Naive thymus-derived CD8-positive, alpha-beta T cell (primary cell): Measurements from ENCODE around the gene PXDN. TPM values are rescaled to one million over a fixed set of nuclear protein-coding genes. Genes with fewer than 3 reads are reported as not detected.
"Not testable (repeated sequence)": the region's sequence is repeated elsewhere in the genome, so short reads cannot be mapped to it uniquely, and the experiment has no call there.

Experiments
- ATAC-seq, 2 donors: fragments of 150-1000 bp; cut with Tn5 transposase in 1 of 2; sonication (Bioruptor Pico), chemical (Tn5 transposase) in 1 of 2; 1 replicate in 1 of 2; 2 replicates in 1 of 2; pipeline ENCODE4 v1.10.0; 2021; ENCODE audit warnings: mild to moderate bottlenecking in 2 of 2, moderate library complexity in 2 of 2
- POLR2A ChIA-PET: fragments of 350-600 bp; sonication (Branson Sonifier 250); formaldehyde crosslinking; loops from one replicate; lab custom pipeline; 2021; ENCODE audit warnings: antibody characterized with exemption; lab: Charles Lee
- DNase-seq, 10 donors: peaks; one replicate each; pipeline versions ENCODE4 v3.0.0 to v3.0.0-alpha.2; 2020 to 2022
- H3K27ac Mint-ChIP-seq, 10 donors: one replicate each; pipeline ENCODE4 v1.8.0; 2020 to 2022; ENCODE audit warnings: mild to moderate bottlenecking in 10 of 10, mixed read lengths in 10 of 10, moderate library complexity in 4 of 10, inconsistent platforms in 1 of 10
- H3K27me3 Mint-ChIP-seq, 5 donors: one replicate each; pipeline ENCODE4 v1.8.0; 2021 to 2022; ENCODE audit warnings: mixed read lengths in 5 of 5
- H3K36me3 Mint-ChIP-seq, 3 donors: one replicate each; pipeline ENCODE4 v1.8.0; 2020 to 2022; ENCODE audit warnings: mixed read lengths in 3 of 3, mild to moderate bottlenecking in 2 of 3, inconsistent platforms in 1 of 3
- H3K4me1 Mint-ChIP-seq, 4 donors: one replicate each; pipeline ENCODE4 v1.8.0; 2021 to 2022; ENCODE audit warnings: mixed read lengths in 4 of 4
- H3K4me3 Mint-ChIP-seq, 10 donors: one replicate each; pipeline ENCODE4 v1.8.0; 2020 to 2022; ENCODE audit warnings: mild to moderate bottlenecking in 10 of 10, mixed read lengths in 10 of 10, moderate library complexity in 6 of 10, inconsistent platforms in 1 of 10
- H3K9me3 Mint-ChIP-seq, 9 donors: one replicate each; pipeline ENCODE4 v1.8.0; 2020 to 2022; ENCODE audit warnings: mixed read lengths in 9 of 9, mild to moderate bottlenecking in 3 of 9, inconsistent platforms in 1 of 9, moderate library complexity in 1 of 9
- polyA plus RNA-seq, 3 donors: library from polyadenylated mRNA; unstranded; fragments of 300-500 nt; fragmentation: Illumina TruSeq; gene quantifications; one replicate each; pipeline ENCODE4 v1.2.3, GENCODE V29; 2021
- total RNA-seq, 8 experiments: library from RNA in 2 of 8; stranded (reverse) in 2 of 8; gene quantifications; one replicate each; pipeline ENCODE4 v1.2.3 and lab custom pipeline; 2021 to 2026

The PXDN gene
- total and polyA plus RNA-seq, 5 experiments from 2014 or later = 0.42 to 2.0 (median 1.4) TPM

GRCh38 chr2:1784986-1785617 is 40.8 kb upstream of the PXDN start:
- ATAC-seq (no peak), DNase-seq (no peak)
- peak overlapping the region in 4 of 10 donors; percentile 34 to 82 (median 52) for H3K27ac Mint-ChIP-seq
- peaks cover 0 to 17% (median 13%) of the 10 kb centered on the region in 4 donors for H3K4me1 Mint-ChIP-seq
- no peaks in the 10 kb centered on the region for H3K36me3 Mint-ChIP-seq
- H3K27me3 Mint-ChIP-seq = peaks cover 2 to 32% (median 10%) of the 10 kb centered on the region in 5 donors
- no peaks in the 10 kb centered on the region for H3K9me3 Mint-ChIP-seq
- POLR2A ChIA-PET = no interaction called here
- H3K4me3 Mint-ChIP-seq = no peak overlapping the region

GRCh38 chr2:1784087-1784486 is 39.8 kb upstream of the PXDN start:
- peak overlapping the region in 1 of 10 donors; percentile 31 for H3K4me3 Mint-ChIP-seq
- ATAC-seq (no peak), DNase-seq (no peak)
- H3K36me3 Mint-ChIP-seq = no peaks in the 10 kb centered on the region
- H3K27ac Mint-ChIP-seq = peak overlapping the region in 3 of 10 donors; percentile 34 to 82 (median 78)
- POLR2A ChIA-PET = no interaction called here
- H3K4me1 Mint-ChIP-seq = peaks cover 0 to 19% (median 13%) of the 10 kb centered on the region in 4 donors
- peaks cover 2 to 32% (median 10%) of the 10 kb centered on the region in 5 donors for H3K27me3 Mint-ChIP-seq
- H3K9me3 Mint-ChIP-seq = no peaks in the 10 kb centered on the region

GRCh38 chr2:1782514-1782913 is 38.2 kb upstream of the PXDN start:
- peaks cover 5 to 19% (median 6%) of the 10 kb centered on the region in 5 donors for H3K27me3 Mint-ChIP-seq
- POLR2A ChIA-PET = no interaction called here
- H3K4me1 Mint-ChIP-seq = peaks cover 0 to 19% (median 13%) of the 10 kb centered on the region in 4 donors
- peak overlapping the region in 2 of 10 donors; percentile 20 to 62 for H3K4me3 Mint-ChIP-seq
- H3K27ac Mint-ChIP-seq = peak overlapping the region in 3 of 10 donors; percentile 53 to 92 (median 71)
- H3K9me3 Mint-ChIP-seq = no peaks in the 10 kb centered on the region
- ATAC-seq (no peak), DNase-seq (no peak)
- H3K36me3 Mint-ChIP-seq = no peaks in the 10 kb centered on the region

- H3K36me3 Mint-ChIP-seq = no peaks in the 10 kb centered on the region
- peak overlapping the region in 9 of 10 donors; percentile 18 to 77 (median 66) for H3K4me3 Mint-ChIP-seq
- peak overlapping the region in 9 of 10 donors; percentile 43 to 92 (median 76) for H3K27ac Mint-ChIP-seq
- peaks cover 3 to 15% (median 6%) of the 10 kb centered on the region in 5 donors for H3K27me3 Mint-ChIP-seq
- POLR2A ChIA-PET = interaction anchor here (0.5 kb wide), 1 partner anchor 1754 kb away, joined by 3 read pairs; no protein-coding TSS in a partner anchor
- peaks cover 0 to 19% (median 13%) of the 10 kb centered on the region in 4 donors for H3K4me1 Mint-ChIP-seq
- no peaks in the 10 kb centered on the region for H3K9me3 Mint-ChIP-seq
- peak in 7 of 10 donors; percentile 16 to 80 (median 51) for DNase-seq
- peak in 1 of 2 donors; percentile 87 for ATAC-seq
Observed at GRCh38 chr2:1781291-1782080, 37.2 kb upstream of the PXDN start.

- Mint-ChIP-seq H3K36me3 (no peaks in the 10 kb centered on the region), H3K27me3 (peaks cover 3 to 15% (median 6%) of the 10 kb centered on the region in 5 donors), H3K4me1 (peaks cover 0 to 19% (median 13%) of the 10 kb centered on the region in 4 donors), H3K27ac (peak overlapping the region in 5 of 10 donors; percentile 34 to 92 (median 85)), H3K9me3 (no peaks in the 10 kb centered on the region), H3K4me3 (peak overlapping the region in 4 of 10 donors; percentile 18 to 77 (median 71))
- POLR2A ChIA-PET = interaction anchor here (0.5 kb wide), 1 partner anchor 1754 kb away, joined by 3 read pairs; no protein-coding TSS in a partner anchor
- DNase-seq (no peak), ATAC-seq (peak in 1 of 2 donors; percentile 16)
Observed at GRCh38 chr2:1780693-1781092, 36.4 kb upstream of the PXDN start.

GRCh38 chr2:1780054-1780453 is 35.7 kb upstream of the PXDN start:
- Mint-ChIP-seq H3K27me3 (peaks cover 0 to 15% (median 6%) of the 10 kb centered on the region in 5 donors), H3K27ac (peak overlapping the region in 4 of 10 donors; percentile 29 to 80 (median 48)), H3K4me1 (peaks cover 0 to 19% (median 13%) of the 10 kb centered on the region in 4 donors), H3K4me3 (peak overlapping the region in 2 of 10 donors; percentile 29 to 68)
- H3K9me3 Mint-ChIP-seq, ATAC-seq, DNase-seq, POLR2A ChIA-PET, H3K36me3 Mint-ChIP-seq: not testable (repeated sequence)

- ATAC-seq (no peak), DNase-seq (no peak)
- Mint-ChIP-seq H3K27me3 (peaks cover 0 to 15% (median 5%) of the 10 kb centered on the region in 5 donors), H3K4me1 (peaks cover 0 to 19% (median 13%) of the 10 kb centered on the region in 4 donors), H3K27ac (peak overlapping the region in 2 of 10 donors; percentile 63 to 87), H3K36me3 (no peaks in the 10 kb centered on the region), H3K9me3 (no peaks in the 10 kb centered on the region), H3K4me3 (peak overlapping the region in 1 of 10 donors; percentile 36)
- POLR2A ChIA-PET = no interaction called here
Observed at GRCh38 chr2:1778566-1778965, 34.3 kb upstream of the PXDN start.

GRCh38 chr2:1777781-1778180 is 33.5 kb upstream of the PXDN start:
- peaks cover 0 to 17% (median 13%) of the 10 kb centered on the region in 4 donors for H3K4me1 Mint-ChIP-seq

GRCh38 chr2:1777156-1777555 is 32.8 kb upstream of the PXDN start:
- Mint-ChIP-seq H3K27me3 (peaks cover 0 to 8% (median 5%) of the 10 kb centered on the region in 5 donors), H3K4me1 (peaks cover 0 to 13% (median 10%) of the 10 kb centered on the region in 4 donors), H3K4me3 (no peak overlapping the region), H3K27ac (peak overlapping the region in 1 of 10 donors; percentile 82), H3K36me3 (no peaks in the 10 kb centered on the region), H3K9me3 (no peaks in the 10 kb centered on the region)
- DNase-seq (no peak), ATAC-seq (no peak)
- POLR2A ChIA-PET = no interaction called here

More at GRCh38 chr2:1777781-1778180, 33.5 kb upstream of the PXDN start:
- Mint-ChIP-seq H3K9me3 (no peaks in the 10 kb centered on the region), H3K4me3 (no peak overlapping the region), H3K36me3 (no peaks in the 10 kb centered on the region), H3K27me3 (peaks cover 0 to 12% (median 5%) of the 10 kb centered on the region in 5 donors), H3K27ac (peak overlapping the region in 3 of 10 donors; percentile 6 to 87 (median 52))
- no peak for DNase-seq
- no peak for ATAC-seq
- POLR2A ChIA-PET = no interaction called here

GRCh38 chr2:1775511-1776035 is 31.3 kb upstream of the PXDN start:
- Mint-ChIP-seq H3K4me1 (peaks cover 0 to 3% (median 0%) of the 10 kb centered on the region in 4 donors), H3K4me3 (no peak overlapping the region), H3K9me3 (no peaks in the 10 kb centered on the region), H3K36me3 (no peaks in the 10 kb centered on the region), H3K27ac (peak overlapping the region in 1 of 10 donors; percentile 19), H3K27me3 (peaks cover 0 to 5% (median 0%) of the 10 kb centered on the region in 5 donors)
- no peak for DNase-seq
- POLR2A ChIA-PET = no interaction called here
- no peak for ATAC-seq

GRCh38 chr2:1774929-1775328 is 30.6 kb upstream of the PXDN start:
- H3K27me3 Mint-ChIP-seq = peaks cover 0 to 5% (median 0%) of the 10 kb centered on the region in 5 donors
- POLR2A ChIA-PET = no interaction called here
- no peak overlapping the region for H3K4me3 Mint-ChIP-seq
- DNase-seq (no peak), ATAC-seq (no peak)
- peaks cover 0 to 3% (median 0%) of the 10 kb centered on the region in 4 donors for H3K4me1 Mint-ChIP-seq
- no peaks in the 10 kb centered on the region for H3K36me3 Mint-ChIP-seq
- H3K9me3 Mint-ChIP-seq = no peaks in the 10 kb centered on the region
- H3K27ac Mint-ChIP-seq = no peak overlapping the region

GRCh38 chr2:1773883-1774282 is 29.6 kb upstream of the PXDN start:
- DNase-seq (no peak), ATAC-seq (no peak)
- POLR2A ChIA-PET = no interaction called here
- H3K27me3 Mint-ChIP-seq = peaks cover 0 to 6% (median 2%) of the 10 kb centered on the region in 5 donors
- no peaks in the 10 kb centered on the region for H3K36me3 Mint-ChIP-seq
- peaks cover 0 to 2% (median 0%) of the 10 kb centered on the region in 4 donors for H3K4me1 Mint-ChIP-seq
- no peaks in the 10 kb centered on the region for H3K9me3 Mint-ChIP-seq
- H3K4me3 Mint-ChIP-seq = no peak overlapping the region
- no peak overlapping the region for H3K27ac Mint-ChIP-seq
